Endothelial cell of umbilical vein (primary cell): ENCODE data around the gene FAM161A. TPM values are rescaled to one million over a fixed set of nuclear protein-coding genes. Genes with fewer than 3 reads are reported as not detected.

Experiments
- BruUV-seq: library from RNA; stranded (reverse); fragments of 400-500 nt; replicated peaks from 2 replicates; lab custom pipeline; 2021; lab: Mats Ljungman, UMichigan
- CTCF ChIA-PET: fragments of 300-600, 350-600 bp; sonication (Branson Sonifier 250); formaldehyde crosslinking; loops from one replicate; lab custom pipeline; 2021; ENCODE audit warnings: antibody characterized with exemption, inconsistent platforms; lab: Charles Lee
- POLR2A ChIA-PET: fragments of 300-600, 350-600 bp; sonication (Branson Sonifier 250); formaldehyde crosslinking; loops from one replicate; lab custom pipeline; 2021; ENCODE audit warnings: antibody characterized with exemption, inconsistent platforms; lab: Charles Lee
- DNase-seq: peaks from one replicate; pipeline ENCODE4 v3.0.0-alpha.2; 2011; ENCODE audit warnings: low read depth, low spot score
- FAIRE-seq: peaks from 2 replicates; lab custom pipeline; 2011; peaks lifted over from hg19 to GRCh38; lab: Jason Lieb, UNC
- H2AFZ ChIP-seq: 2 replicates; pipeline ENCODE4 v1.6.0; 2012; ENCODE audit warnings: low read depth, low read length, control low read depth, inconsistent platforms
- H3K27ac ChIP-seq: 2 replicates; pipeline ENCODE4 v1.5.1; 2011; ENCODE audit warnings: low read depth, mild to moderate bottlenecking, control low read depth, low read length, moderate library complexity; ENCODE audit not compliant: insufficient read depth
- H3K27me3 ChIP-seq, 2 experiments: 2 replicates each; pipeline versions ENCODE4 v1.6.0 to v1.6.1; 2011; ENCODE audit warnings: low read length in 2 of 2, mixed read lengths in 1 of 2; ENCODE audit not compliant: control insufficient read depth in 2 of 2, insufficient read depth in 2 of 2
- H3K36me3 ChIP-seq, 2 experiments: 2 replicates in 1 of 2; 3 replicates in 1 of 2; pipeline ENCODE4 v1.5.1; 2011; ENCODE audit warnings: low read length in 2 of 2, mild to moderate bottlenecking in 1 of 2, moderate library complexity in 1 of 2; ENCODE audit not compliant: control insufficient read depth in 2 of 2, insufficient read depth in 2 of 2; ENCODE audit errors: extremely low read depth in 1 of 2
- H3K4me1 ChIP-seq: 3 replicates; pipeline ENCODE4 v1.5.1; 2011; ENCODE audit warnings: mild to moderate bottlenecking, low read length; ENCODE audit not compliant: control insufficient read depth, insufficient read depth; ENCODE audit errors: extremely low read depth
- H3K4me2 ChIP-seq: 2 replicates; pipeline ENCODE4 v1.6.1; 2011; ENCODE audit warnings: low read length, control low read depth, mixed read lengths; ENCODE audit not compliant: insufficient read depth
- H3K4me3 ChIP-seq, 3 experiments: fragments of 200-600 bp in 1 of 3; sonication (generic), shearing (Covaris generic) in 1 of 3; replicated peaks in 1 of 3; 2 replicates each; pipeline ENCODE4 v1.5.1; 2011 to 2016; ENCODE audit warnings: control low read depth in 3 of 3, low read length in 3 of 3, mild to moderate bottlenecking in 2 of 3, inconsistent platforms in 1 of 3, low read depth in 1 of 3, moderate library complexity in 1 of 3; ENCODE audit not compliant: insufficient read depth in 1 of 3
- H3K79me2 ChIP-seq: 2 replicates; pipeline ENCODE4 v1.6.0; 2012; ENCODE audit warnings: low read length, inconsistent platforms; ENCODE audit not compliant: control insufficient read depth, insufficient read depth
- H3K9ac ChIP-seq: replicated peaks from 2 replicates; pipeline ENCODE3; 2011; ENCODE audit warnings: low read length, control low read depth; ENCODE audit not compliant: insufficient read depth; ENCODE audit errors: extremely low read depth
- H3K9me1 ChIP-seq: replicated peaks from 3 replicates; pipeline ENCODE4 v1.6.0; 2011; ENCODE audit warnings: mild to moderate bottlenecking, low read length; ENCODE audit not compliant: control insufficient read depth, insufficient read depth; ENCODE audit errors: extremely low read depth
- H3K9me3 ChIP-seq: replicated peaks from 2 replicates; pipeline ENCODE4 v1.5.1; 2012; ENCODE audit warnings: low read length, inconsistent platforms; ENCODE audit not compliant: control insufficient read depth, insufficient read depth
- H4K20me1 ChIP-seq: replicated peaks from 2 replicates; pipeline ENCODE3; 2011; ENCODE audit warnings: mild to moderate bottlenecking, low read length; ENCODE audit not compliant: control insufficient read depth, insufficient read depth; ENCODE audit errors: extremely low read depth
- EZH2 ChIP-seq: IDR thresholded peaks from 2 replicates; pipeline ENCODE4 v1.6.1; 2012; ENCODE audit warnings: borderline replicate concordance, low read depth, mild to moderate bottlenecking, moderate library complexity, low read length, inconsistent platforms; ENCODE audit not compliant: severe bottlenecking
- JUN ChIP-seq: IDR thresholded peaks from 2 replicates; pipeline ENCODE4 v1.6.1; 2011; ENCODE audit warnings: borderline replicate concordance, low read depth; ENCODE audit not compliant: insufficient read length, insufficient read depth
- MAX ChIP-seq: IDR thresholded peaks from 2 replicates; pipeline ENCODE4 v1.6.1; 2011; ENCODE audit not compliant: insufficient read depth, insufficient read length
- MYC ChIP-seq: IDR thresholded peaks from one replicate; pipeline ENCODE4 v1.6.1; 2011; ENCODE audit warnings: mild to moderate bottlenecking, low read depth, low read length
- POLR2A ChIP-seq: IDR thresholded peaks from 2 replicates; pipeline ENCODE4 v1.6.1; 2012; ENCODE audit warnings: low read depth, mild to moderate bottlenecking, control low read depth, low read length
- POLR2AphosphoS5 ChIP-seq: IDR thresholded peaks from 2 replicates; pipeline ENCODE4 v1.6.1; 2012; ENCODE audit warnings: low read depth, mild to moderate bottlenecking, control low read depth, low read length, moderate library complexity; ENCODE audit not compliant: insufficient read depth
- dilution Hi-C: fragments of 300-500 bp; cut with MboI; formaldehyde crosslinking; loops from one replicate; pipeline ENCODE4 v1.15.0; 2019; ENCODE audit warnings: low sequenced_read_pairs; ENCODE audit not compliant: extremely low pct_ligation_motif_present
- intact Hi-C: fragments of 100-400 bp; cut with micrococcal nuclease; formaldehyde crosslinking; loops from one replicate; pipeline ENCODE4 v1.10.0; 2022
- polyA plus RNA-seq, 4 experiments: library from polyadenylated mRNA; depleted of rRNA in 3 of 4; stranded (reverse) in 3 of 4; unstranded in 1 of 4; fragments of >200 nt; gene quantifications; 2 replicates each; pipeline versions ENCODE4 v1.2.1 to v1.2.3, GENCODE V29; 2011 to 2012; ENCODE audit warnings: missing spikeins in 1 of 4
- total RNA-seq: library from RNA; stranded (reverse); gene quantifications from 2 replicates; pipeline ENCODE4 v1.2.3, GENCODE V29; 2021
- TF ChIP-seq, protein P1 (sequence below), 2 donors: IDR thresholded peaks; 1 replicate in 1 of 2; 2 replicates in 1 of 2; pipeline ENCODE4 v1.5.1; 2011; ENCODE audit warnings: low read length in 2 of 2, mild to moderate bottlenecking in 2 of 2, moderate library complexity in 2 of 2, control low read depth in 1 of 2, inconsistent platforms in 1 of 2, low read depth in 1 of 2; ENCODE audit not compliant: insufficient read depth in 1 of 2; ENCODE audit errors: extremely low read depth in 1 of 2

The FAM161A gene
- total and polyA plus RNA-seq, 2 donors (not counting 3 experiments of a cell fraction or from before 2014, with no cell fraction given): 0.81 to 6.1 TPM

- DNase-seq: peak; percentile 30
- H2AFZ ChIP-seq: no peak overlapping the region
- TF ChIP-seq, protein P1, sequence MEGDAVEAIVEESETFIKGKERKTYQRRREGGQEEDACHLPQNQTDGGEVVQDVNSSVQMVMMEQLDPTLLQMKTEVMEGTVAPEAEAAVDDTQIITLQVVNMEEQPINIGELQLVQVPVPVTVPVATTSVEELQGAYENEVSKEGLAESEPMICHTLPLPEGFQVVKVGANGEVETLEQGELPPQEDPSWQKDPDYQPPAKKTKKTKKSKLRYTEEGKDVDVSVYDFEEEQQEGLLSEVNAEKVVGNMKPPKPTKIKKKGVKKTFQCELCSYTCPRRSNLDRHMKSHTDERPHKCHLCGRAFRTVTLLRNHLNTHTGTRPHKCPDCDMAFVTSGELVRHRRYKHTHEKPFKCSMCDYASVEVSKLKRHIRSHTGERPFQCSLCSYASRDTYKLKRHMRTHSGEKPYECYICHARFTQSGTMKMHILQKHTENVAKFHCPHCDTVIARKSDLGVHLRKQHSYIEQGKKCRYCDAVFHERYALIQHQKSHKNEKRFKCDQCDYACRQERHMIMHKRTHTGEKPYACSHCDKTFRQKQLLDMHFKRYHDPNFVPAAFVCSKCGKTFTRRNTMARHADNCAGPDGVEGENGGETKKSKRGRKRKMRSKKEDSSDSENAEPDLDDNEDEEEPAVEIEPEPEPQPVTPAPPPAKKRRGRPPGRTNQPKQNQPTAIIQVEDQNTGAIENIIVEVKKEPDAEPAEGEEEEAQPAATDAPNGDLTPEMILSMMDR (IDR thresholded peaks at IDR 0.05; ENCODE audit: extremely low read depth in 1 of 2, insufficient read depth in 1 of 2, low read depth in 1 of 2, low read length in 2 of 2): peak in 1 of 2 donors; percentile 37
- no peak for TF ChIP-seq EZH2
- no peaks in the 10 kb centered on the region for H3K4me1 ChIP-seq
- no peaks in the 10 kb centered on the region for H3K9me1 ChIP-seq
- ChIA-PET CTCF (interaction anchor here (0.6 to 1.0 kb wide), 3 partner anchors 11 to 764 kb away, joined by 3 to 12 read pairs (median 3); no protein-coding TSS in a partner anchor), POLR2A (no interaction called here)
- peak; percentile 8 for FAIRE-seq
- H3K4me2 ChIP-seq: no peak overlapping the region
- no peaks in the 10 kb centered on the region for H3K36me3 ChIP-seq
- dilution Hi-C loops: no loop called here
- no peaks in the 10 kb centered on the region for H3K9me3 ChIP-seq
- intact Hi-C loops: no loop called here
- H3K27me3 ChIP-seq: no peaks in the 10 kb centered on the region
- H3K79me2 ChIP-seq: no peaks in the 10 kb centered on the region
- no TSS peak for BruUV-seq
- H3K9ac ChIP-seq: no peak overlapping the region
- H4K20me1 ChIP-seq: no peaks in the 10 kb centered on the region
- H3K4me3 ChIP-seq: no peak overlapping the region
- no peak overlapping the region for H3K27ac ChIP-seq
Observed at GRCh38 chr2:61898810-61899209, 45.0 kb upstream of the FAM161A start.

DNA sequence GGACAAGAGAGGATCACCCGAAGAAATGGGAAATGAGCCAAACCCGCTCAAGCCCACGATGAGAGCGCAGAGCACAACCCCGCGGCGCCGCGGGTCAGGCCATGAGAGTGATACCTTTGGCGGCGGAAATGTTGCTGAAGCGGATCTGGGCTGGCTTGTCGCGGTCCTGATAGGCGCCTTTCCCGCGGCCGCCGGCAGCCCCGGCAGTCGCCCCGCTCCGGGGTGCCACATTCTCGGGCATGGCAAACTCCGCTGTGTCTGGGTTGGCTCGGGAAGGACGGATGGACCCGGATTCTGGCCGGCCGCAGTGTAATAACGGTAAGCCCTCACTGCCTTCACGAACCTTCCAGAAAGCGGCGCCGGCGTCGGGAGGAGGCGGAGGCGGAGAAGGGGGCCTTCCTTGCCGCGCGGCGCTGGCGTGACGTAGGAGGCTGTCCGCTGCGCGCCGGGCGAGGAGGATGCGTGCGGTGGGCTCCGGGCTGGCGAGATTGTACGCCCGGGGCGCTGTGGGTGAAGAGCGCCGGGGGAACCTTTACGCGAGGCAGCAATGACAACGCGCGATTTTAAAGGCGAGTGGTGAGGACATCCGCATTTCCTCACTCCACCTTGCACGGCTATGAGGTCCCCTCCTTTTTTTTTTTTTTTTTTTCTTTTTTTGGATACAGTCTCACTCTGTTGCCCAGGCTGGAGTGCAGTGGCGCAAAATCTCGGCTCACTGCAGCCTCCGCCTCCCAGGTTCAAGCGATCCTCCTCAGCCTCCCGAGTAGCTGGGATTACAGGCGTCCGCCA, 34.6 kb upstream of the FAM161A start, which contains the start of gene CCT4:
TSS of gene CCT4 (minus strand) at position 390 of the 789 bp plus-strand sequence. CDS start at position 241, 149 bp downstream.
- H3K4me1 ChIP-seq: peaks cover 11% of the 10 kb centered on the region
- no peaks in the 10 kb centered on the region for H4K20me1 ChIP-seq
- H3K9me3 ChIP-seq: no peaks in the 10 kb centered on the region
- ChIA-PET POLR2A (no interaction called here), CTCF (no interaction called here)
- peaks cover 2 to 3% of the 10 kb centered on the region in 2 experiments for H3K36me3 ChIP-seq
- H3K9ac ChIP-seq: peak within 1 kb of the TSS; percentile 95
- H3K4me2 ChIP-seq: peak within 1 kb of the TSS; percentile 94
- peak; percentile 92 for DNase-seq
- TF ChIP-seq MYC: peak; percentile 91
- peak; percentile 94 for TF ChIP-seq POLR2A
- no peak for TF ChIP-seq JUN
- peak; percentile 97 for TF ChIP-seq POLR2AphosphoS5
- TF ChIP-seq, protein P1 (IDR thresholded peaks at IDR 0.05; ENCODE audit: extremely low read depth in 1 of 2, insufficient read depth in 1 of 2, low read depth in 1 of 2, low read length in 2 of 2): no peak
- no peak for TF ChIP-seq EZH2
- TF ChIP-seq MAX: peak; percentile 59
- intact Hi-C loops (loop anchor here (2.0 kb wide), 1 partner anchor 34 kb away; the partner anchor contains the start of gene FAM161A), dilution Hi-C loops (no loop called here)
- peaks cover 47% of the 10 kb centered on the region for H3K79me2 ChIP-seq
- H2AFZ ChIP-seq: peak within 1 kb of the TSS; percentile 61
- FAIRE-seq: peak; percentile 76
- H3K4me3 ChIP-seq: peak within 1 kb of the TSS; percentile 91 to 98 (median 95)
- TSS peak; percentile 81 for BruUV-seq
- H3K27ac ChIP-seq: peak within 1 kb of the TSS; percentile 74
- no peaks in the 10 kb centered on the region for H3K9me1 ChIP-seq
- H3K27me3 ChIP-seq: no peaks in the 10 kb centered on the region
